ENCODE results near the gene SFPQ. TPM values are rescaled to one million over a fixed set of nuclear protein-coding genes. Genes with fewer than 3 reads are reported as not detected.
"Not testable (repeated sequence)": the region's sequence is repeated elsewhere in the genome, so short reads cannot be mapped to it uniquely, and the experiment has no call there.

Gene SFPQ, protein sequence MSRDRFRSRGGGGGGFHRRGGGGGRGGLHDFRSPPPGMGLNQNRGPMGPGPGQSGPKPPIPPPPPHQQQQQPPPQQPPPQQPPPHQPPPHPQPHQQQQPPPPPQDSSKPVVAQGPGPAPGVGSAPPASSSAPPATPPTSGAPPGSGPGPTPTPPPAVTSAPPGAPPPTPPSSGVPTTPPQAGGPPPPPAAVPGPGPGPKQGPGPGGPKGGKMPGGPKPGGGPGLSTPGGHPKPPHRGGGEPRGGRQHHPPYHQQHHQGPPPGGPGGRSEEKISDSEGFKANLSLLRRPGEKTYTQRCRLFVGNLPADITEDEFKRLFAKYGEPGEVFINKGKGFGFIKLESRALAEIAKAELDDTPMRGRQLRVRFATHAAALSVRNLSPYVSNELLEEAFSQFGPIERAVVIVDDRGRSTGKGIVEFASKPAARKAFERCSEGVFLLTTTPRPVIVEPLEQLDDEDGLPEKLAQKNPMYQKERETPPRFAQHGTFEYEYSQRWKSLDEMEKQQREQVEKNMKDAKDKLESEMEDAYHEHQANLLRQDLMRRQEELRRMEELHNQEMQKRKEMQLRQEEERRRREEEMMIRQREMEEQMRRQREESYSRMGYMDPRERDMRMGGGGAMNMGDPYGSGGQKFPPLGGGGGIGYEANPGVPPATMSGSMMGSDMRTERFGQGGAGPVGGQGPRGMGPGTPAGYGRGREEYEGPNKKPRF
- 100 to 1,000 TPM; 423 to 440 TPM for total RNA-seq

GRCh38 chr1:35192853-35193664 is at the start of gene SFPQ:
Gene SFPQ (minus strand): TSS chr1:35193145. CDS start chr1:35193049, 96 bp downstream.
- Mint-ChIP-seq H3K9me3 (no peaks in the 10 kb centered on the region), H3K27ac (peak within 1 kb of the TSS; percentile 98), H3K4me1 (peaks cover 32% of the 10 kb centered on the region), H3K27me3 (no peaks in the 10 kb centered on the region), H3K36me3 (peaks cover 39% of the 10 kb centered on the region), H3K4me3 (peak within 1 kb of the TSS; percentile 95)
- DNase-seq: peak; percentile 93

- H3K27ac Mint-ChIP-seq, DNase-seq, H3K4me1 Mint-ChIP-seq, H3K36me3 Mint-ChIP-seq, H3K4me3 Mint-ChIP-seq, H3K27me3 Mint-ChIP-seq, H3K9me3 Mint-ChIP-seq: not testable (repeated sequence)
These were observed 43.8 kb upstream of the SFPQ start for GRCh38 chr1:35236772-35237171.

- no peaks in the 10 kb centered on the region for H3K27me3 Mint-ChIP-seq
- H3K9me3 Mint-ChIP-seq: peaks cover 5% of the 10 kb centered on the region
- H3K4me3 Mint-ChIP-seq: no peak overlapping the region
- H3K36me3 Mint-ChIP-seq: no peaks in the 10 kb centered on the region
- H3K27ac Mint-ChIP-seq: no peak overlapping the region
- DNase-seq: no peak
- H3K4me1 Mint-ChIP-seq: peaks cover 14% of the 10 kb centered on the region
These were observed 38.3 kb upstream of the SFPQ start for GRCh38 chr1:35231287-35231686.

DNA sequence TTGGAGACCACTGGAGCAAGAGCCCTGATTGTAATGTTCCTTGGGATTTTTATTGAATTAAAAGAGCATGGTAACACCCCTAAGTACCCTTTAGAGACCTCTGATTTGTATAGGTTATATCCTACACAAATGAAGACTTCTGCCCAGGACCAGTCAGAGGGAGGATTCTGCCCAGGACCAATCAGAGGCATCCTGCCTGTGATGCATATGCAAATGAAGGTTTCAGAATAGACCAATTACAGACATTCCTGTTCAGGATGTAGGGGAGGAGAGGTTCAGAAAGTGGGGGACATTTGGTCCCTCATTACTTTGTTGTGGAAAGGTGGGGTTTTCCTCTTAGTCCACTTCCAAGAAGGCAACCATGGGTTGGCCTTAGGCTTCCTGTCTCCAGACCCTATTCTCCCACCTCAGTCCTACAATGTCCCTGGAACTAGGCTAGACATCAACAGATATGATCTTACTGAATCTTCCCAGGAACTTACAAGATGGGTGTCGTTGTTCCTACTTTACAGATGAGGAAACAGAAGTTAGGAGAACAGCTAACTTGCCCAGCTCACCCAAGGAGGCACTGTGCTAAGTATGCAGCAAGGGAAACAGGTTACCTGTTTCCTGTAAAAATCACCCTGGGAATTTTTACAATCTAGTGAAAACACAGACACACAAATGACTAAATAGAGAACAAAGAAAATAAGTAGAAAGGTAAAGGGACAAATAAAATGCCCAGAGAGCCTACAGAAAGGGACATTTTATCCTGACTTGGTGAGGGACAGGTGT is 36.8 kb upstream of the SFPQ start:
- Mint-ChIP-seq H3K27ac (peak overlapping the region; percentile 26), H3K27me3 (no peaks in the 10 kb centered on the region), H3K9me3 (peaks cover 5% of the 10 kb centered on the region), H3K4me1 (peaks cover 14% of the 10 kb centered on the region), H3K36me3 (no peaks in the 10 kb centered on the region), H3K4me3 (no peak overlapping the region)
- DNase-seq: peak; percentile 14

GRCh38 chr1:35226546-35226945 is 33.6 kb upstream of the SFPQ start:
- peaks cover 14% of the 10 kb centered on the region for H3K4me1 Mint-ChIP-seq
- no peak for DNase-seq
- no peaks in the 10 kb centered on the region for H3K27me3 Mint-ChIP-seq
- no peaks in the 10 kb centered on the region for H3K36me3 Mint-ChIP-seq
- H3K9me3 Mint-ChIP-seq: peaks cover 5% of the 10 kb centered on the region
- H3K27ac Mint-ChIP-seq: no peak overlapping the region
- H3K4me3 Mint-ChIP-seq: no peak overlapping the region

GRCh38 chr1:35223084-35223630 is 30.2 kb upstream of the SFPQ start:
- Mint-ChIP-seq H3K4me3 (no peak overlapping the region), H3K27ac (no peak overlapping the region), H3K4me1 (no peaks in the 10 kb centered on the region), H3K36me3 (no peaks in the 10 kb centered on the region), H3K27me3 (no peaks in the 10 kb centered on the region), H3K9me3 (no peaks in the 10 kb centered on the region)
- no peak for DNase-seq

GRCh38 chr1:35222322-35223083 is 29.6 kb upstream of the SFPQ start:
- Mint-ChIP-seq H3K27me3 (no peaks in the 10 kb centered on the region), H3K27ac (no peak overlapping the region), H3K4me1 (no peaks in the 10 kb centered on the region), H3K36me3 (no peaks in the 10 kb centered on the region), H3K4me3 (no peak overlapping the region), H3K9me3 (no peaks in the 10 kb centered on the region)
- no peak for DNase-seq

GRCh38 chr1:35220976-35221375 is 28.0 kb upstream of the SFPQ start:
- peak; percentile 7 for DNase-seq
- H3K4me3 Mint-ChIP-seq: no peak overlapping the region
- H3K9me3 Mint-ChIP-seq: no peaks in the 10 kb centered on the region
- no peaks in the 10 kb centered on the region for H3K4me1 Mint-ChIP-seq
- H3K36me3 Mint-ChIP-seq: no peaks in the 10 kb centered on the region
- H3K27ac Mint-ChIP-seq: no peak overlapping the region
- no peaks in the 10 kb centered on the region for H3K27me3 Mint-ChIP-seq

- H3K9me3 Mint-ChIP-seq: no peaks in the 10 kb centered on the region
- H3K4me3 Mint-ChIP-seq: no peak overlapping the region
- no peaks in the 10 kb centered on the region for H3K4me1 Mint-ChIP-seq
- H3K36me3 Mint-ChIP-seq: no peaks in the 10 kb centered on the region
- H3K27ac Mint-ChIP-seq: no peak overlapping the region
- H3K27me3 Mint-ChIP-seq: no peaks in the 10 kb centered on the region
- DNase-seq: no peak
These were observed 22.4 kb upstream of the SFPQ start for GRCh38 chr1:35215346-35215745.

DNA sequence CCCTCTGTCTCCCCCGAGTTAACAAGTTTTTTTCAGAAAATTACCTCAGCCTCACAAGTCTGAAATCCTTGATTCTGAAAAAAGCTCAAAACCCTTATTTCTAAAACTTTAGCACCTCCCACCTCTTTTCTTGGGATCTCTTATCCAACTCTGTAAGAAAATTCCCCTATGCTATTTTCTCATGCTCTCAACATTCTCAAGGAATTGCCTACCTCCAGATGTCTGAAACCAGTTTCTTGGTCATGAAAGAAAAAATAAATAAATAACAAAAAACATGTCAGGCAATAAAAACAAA is 18.1 kb upstream of the SFPQ start:
- Mint-ChIP-seq H3K9me3 (no peaks in the 10 kb centered on the region), H3K36me3 (no peaks in the 10 kb centered on the region), H3K4me3 (no peak overlapping the region), H3K4me1 (no peaks in the 10 kb centered on the region), H3K27ac (no peak overlapping the region), H3K27me3 (no peaks in the 10 kb centered on the region)
- DNase-seq: no peak

DNA sequence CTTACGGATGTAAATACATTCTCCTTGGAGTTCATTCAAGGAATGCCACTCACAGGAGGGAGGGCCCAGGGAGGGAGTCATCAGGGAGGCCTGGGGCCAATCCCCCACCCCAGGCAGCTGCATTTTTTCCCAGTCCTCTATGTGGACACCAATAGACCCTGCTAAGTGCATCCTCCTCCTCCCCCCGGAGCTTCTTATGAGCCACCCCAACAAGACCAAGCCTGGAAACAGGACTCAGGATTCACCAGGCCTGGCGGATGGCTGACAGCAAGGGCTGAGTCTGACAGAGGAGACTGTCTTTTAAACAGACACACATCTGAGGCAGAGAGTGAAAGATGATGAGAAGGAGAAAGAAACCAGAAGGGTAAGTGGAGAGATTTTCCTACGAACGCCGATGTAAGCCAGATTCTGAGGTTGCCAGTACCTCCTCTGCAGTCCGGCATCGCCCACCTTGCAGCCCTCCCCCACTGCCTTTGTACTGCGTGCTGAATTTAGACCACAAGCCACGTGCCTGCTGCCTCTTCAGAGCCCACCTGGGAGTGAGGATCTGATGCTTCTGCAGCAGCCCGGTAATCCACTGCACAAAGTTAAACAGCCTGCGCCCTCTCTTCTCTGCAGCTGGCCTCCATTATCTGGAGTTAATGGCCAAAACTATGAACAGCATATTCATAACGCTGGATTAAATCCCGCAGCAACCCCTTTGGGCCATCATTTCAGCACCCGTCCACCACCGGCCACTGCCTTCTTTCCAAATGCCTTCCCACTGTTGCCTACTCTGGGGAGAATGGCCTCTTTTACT is 17.6 kb upstream of the SFPQ start:
- Mint-ChIP-seq H3K27ac (no peak overlapping the region), H3K27me3 (no peaks in the 10 kb centered on the region), H3K4me3 (no peak overlapping the region), H3K4me1 (no peaks in the 10 kb centered on the region), H3K36me3 (no peaks in the 10 kb centered on the region), H3K9me3 (no peaks in the 10 kb centered on the region)
- DNase-seq: no peak

DNA sequence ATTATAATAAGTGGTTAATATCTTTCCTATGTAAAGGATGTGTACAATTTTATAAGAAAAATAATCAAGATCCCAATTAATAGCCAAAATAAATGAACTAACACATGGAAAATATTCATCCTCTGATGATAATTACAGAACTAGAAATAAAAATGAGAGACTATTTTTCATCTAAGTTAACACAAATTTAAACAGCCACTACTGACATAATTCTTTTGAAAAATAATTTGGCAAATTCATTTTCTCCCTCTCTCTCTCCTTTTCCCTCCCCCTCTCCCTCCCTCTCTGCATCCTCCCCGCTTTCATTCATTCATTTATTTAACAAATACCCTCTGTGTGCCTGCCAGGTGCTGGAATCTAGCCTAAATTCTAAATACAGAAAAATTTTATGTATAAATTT is 10.3 kb upstream of the SFPQ start:
- H3K36me3 Mint-ChIP-seq: no peaks in the 10 kb centered on the region
- H3K27ac Mint-ChIP-seq: no peak overlapping the region
- no peak for DNase-seq
- H3K9me3 Mint-ChIP-seq: no peaks in the 10 kb centered on the region
- H3K4me1 Mint-ChIP-seq: peaks cover 7% of the 10 kb centered on the region
- H3K4me3 Mint-ChIP-seq: no peak overlapping the region
- H3K27me3 Mint-ChIP-seq: peaks cover 3% of the 10 kb centered on the region

- Mint-ChIP-seq H3K27me3 (peaks cover 3% of the 10 kb centered on the region), H3K9me3 (no peaks in the 10 kb centered on the region), H3K4me3 (no peak overlapping the region), H3K4me1 (peaks cover 7% of the 10 kb centered on the region), H3K36me3 (no peaks in the 10 kb centered on the region), H3K27ac (no peak overlapping the region)
- DNase-seq: peak; percentile 65
These were observed 9.2 kb upstream of the SFPQ start for GRCh38 chr1:35202048-35202719.

Measured in activated naive CD8-positive, alpha-beta T cell treated with anti-CD3 and anti-CD28 coated beads for 36 hours (primary cell).